HepG2 (cell line): ENCODE results near the gene ADGRG6. TPM values are rescaled to one million over a fixed set of nuclear protein-coding genes. Genes with fewer than 3 reads are reported as not detected.
A peak's percentile ranks its signal among the peaks of the same experiment; 100 is the strongest.

Source experiments
- ATF7 ChIP-seq, 2 experiments: fragments of 450-650 bp in 1 of 2; sonication (generic) in 1 of 2; formaldehyde crosslinking in 1 of 2; IDR thresholded peaks; 2 replicates each; pipeline versions ENCODE4 v1.4.0 to v1.6.1; 2016 to 2020; ENCODE audit warnings: antibody characterized with exemption in 1 of 2, mild to moderate bottlenecking in 1 of 2, missing genetic modification reagents in 1 of 2
- EEA1 ChIP-seq: sonication (generic); formaldehyde crosslinking; IDR thresholded peaks from 2 replicates; pipeline ENCODE4 v1.5.1; 2020; ENCODE audit warnings: mild to moderate bottlenecking, missing genetic modification reagents, borderline replicate concordance
- FOXA1 ChIP-seq, 2 experiments: fragments of 450-650 bp in 1 of 2; sonication (generic) in 1 of 2; formaldehyde crosslinking in 1 of 2; IDR thresholded peaks; 2 replicates each; pipeline versions ENCODE4 v1.4.0 to v1.6.1; 2016 to 2020; ENCODE audit warnings: missing genetic modification reagents in 1 of 2
- HOXA3 ChIP-seq: sonication (generic); formaldehyde crosslinking; IDR thresholded peaks from 2 replicates; pipeline ENCODE4 v1.5.0; 2020; ENCODE audit warnings: missing genetic modification reagents
- HOXD1 ChIP-seq: sonication (generic); formaldehyde crosslinking; IDR thresholded peaks from 2 replicates; pipeline ENCODE4 v1.5.0; 2020; ENCODE audit warnings: missing genetic modification reagents
- NAIF1 ChIP-seq: sonication (generic); formaldehyde crosslinking; IDR thresholded peaks from 2 replicates; pipeline ENCODE4 v1.5.0; 2020; ENCODE audit warnings: mild to moderate bottlenecking, missing genetic modification reagents, borderline replicate concordance
- NFAT5 ChIP-seq: sonication (generic); formaldehyde crosslinking; IDR thresholded peaks from 2 replicates; pipeline ENCODE4 v1.4.0; 2020; ENCODE audit warnings: missing genetic modification reagents
- NFKBIZ ChIP-seq: IDR thresholded peaks from 2 replicates; pipeline ENCODE4 v1.6.1; 2018; ENCODE audit warnings: missing genetic modification reagents, missing compliant biosample characterization
- PHF5A ChIP-seq: IDR thresholded peaks from one replicate; pipeline ENCODE4 v1.6.1; 2018; ENCODE audit warnings: low read depth, missing genetic modification reagents; ENCODE audit not compliant: unreplicated experiment
- POGZ ChIP-seq: sonication (generic); formaldehyde crosslinking; IDR thresholded peaks from 2 replicates; pipeline ENCODE4 v1.4.0; 2020; ENCODE audit warnings: mild to moderate bottlenecking, missing genetic modification reagents
- RCOR2 ChIP-seq: IDR thresholded peaks from 2 replicates; pipeline ENCODE4 v1.6.1; 2016; ENCODE audit warnings: missing biosample characterization, missing genetic modification reagents
- RXRB ChIP-seq: IDR thresholded peaks from 2 replicates; pipeline ENCODE4 v1.6.1; 2016; ENCODE audit warnings: borderline replicate concordance, missing genetic modification reagents, missing compliant biosample characterization
- TEAD3 ChIP-seq: optimal IDR thresholded peaks from 2 replicates; pipeline ENCODE3; 2016; ENCODE audit warnings: borderline replicate concordance
- ZBTB7B ChIP-seq: sonication (generic); formaldehyde crosslinking; IDR thresholded peaks from 2 replicates; pipeline ENCODE4 v1.4.0; 2020; ENCODE audit warnings: missing genetic modification reagents
- ZNF24 ChIP-seq: fragments of 450-650 bp; IDR thresholded peaks from 2 replicates; pipeline ENCODE4 v1.6.1; 2017; ENCODE audit warnings: antibody characterized with exemption, mild to moderate bottlenecking
- ZNF280D ChIP-seq: sonication (generic); formaldehyde crosslinking; IDR thresholded peaks from 2 replicates; pipeline ENCODE4 v1.5.1; 2020; ENCODE audit warnings: mild to moderate bottlenecking, missing genetic modification reagents
- ZNF362 ChIP-seq: sonication (generic); formaldehyde crosslinking; IDR thresholded peaks from 2 replicates; pipeline ENCODE4 v1.4.0; 2020; ENCODE audit warnings: missing genetic modification reagents, mild to moderate bottlenecking, borderline replicate concordance
- ZNF761 ChIP-seq: sonication (generic); formaldehyde crosslinking; conservative IDR thresholded peaks from 2 replicates; pipeline ENCODE4 v1.4.0; 2020; ENCODE audit warnings: mild to moderate bottlenecking, missing genetic modification reagents
- ZNF766 ChIP-seq: sonication (generic); formaldehyde crosslinking; IDR thresholded peaks from 2 replicates; pipeline ENCODE4 v1.5.0; 2020; ENCODE audit warnings: missing genetic modification reagents, borderline replicate concordance
- polyA plus RNA-seq, 8 experiments: library from polyadenylated mRNA; depleted of rRNA in 3 of 8; stranded (reverse) in 7 of 8; unstranded in 1 of 8; fragments of >200 nt; fragmentation: Illumina TruSeq in 4 of 8; extraction: Trizol in 4 of 8; gene quantifications; 2 replicates each; pipeline versions ENCODE4 v1.2.1 to v1.2.3, GENCODE V29; 2011 to 2016; ENCODE audit warnings: low read depth in 4 of 8, missing spikeins in 1 of 8, mixed read lengths in 1 of 8; ENCODE audit not compliant: insufficient read depth in 1 of 8
- total RNA-seq, 5 experiments: library from RNA; depleted of rRNA; stranded (reverse); fragments of >200 nt; fragmentation: Illumina TruSeq; extraction: Trizol; gene quantifications; 2 replicates each; pipeline ENCODE4 v1.2.3, GENCODE V29; 2016; ENCODE audit warnings: low read depth in 1 of 5

The ADGRG6 gene
- total and polyA plus RNA-seq, 2 of the 13 experiments (the other 11 are each of a cell fraction or from before 2014, with no cell fraction given): 129 to 249 TPM

- no peak for TF ChIP-seq EEA1
- no peak for TF ChIP-seq ZNF766 (CRISPR knock-in tag)
- peak; percentile 42 for TF ChIP-seq PHF5A (CRISPR knock-in tag)
- TF ChIP-seq NAIF1 (CRISPR knock-in tag): peak; percentile 31; the same call in 1 of the 2 replicates
- peak; percentile 92 for TF ChIP-seq RCOR2 (CRISPR knock-in tag)
- 0 out of 2 replicates have a peak, but pooled peaks have one; percentile 42 for TF ChIP-seq ZNF24
- peak; percentile 94 for TF ChIP-seq TEAD3
- no peak for TF ChIP-seq HOXA3 (CRISPR knock-in tag)
- TF ChIP-seq ZNF362 (CRISPR knock-in tag): peak; percentile 84; the same call in 1 of the 2 replicates
- peak; percentile 57 for TF ChIP-seq POGZ (CRISPR knock-in tag)
- TF ChIP-seq HOXD1 (CRISPR knock-in tag): no peak; the same call in 1 of the 2 replicates
- peak; percentile 92 for TF ChIP-seq RXRB (CRISPR knock-in tag)
- peak; percentile 99 for TF ChIP-seq FOXA1 (IDR thresholded peaks at IDR 0.05)
- peak; percentile 98 for TF ChIP-seq FOXA1 (CRISPR knock-in tag; IDR thresholded peaks at IDR 0.05)
- peak; percentile 76; the same call in 1 of the 2 replicates for TF ChIP-seq ZNF280D (CRISPR knock-in tag)
- no peak for TF ChIP-seq ATF7 (IDR thresholded peaks at IDR 0.05)
- no peak for TF ChIP-seq ATF7 (CRISPR knock-in tag; IDR thresholded peaks at IDR 0.05)
- peak; percentile 56; the same call in 1 of the 2 replicates for TF ChIP-seq ZBTB7B (CRISPR knock-in tag)
- TF ChIP-seq ZNF761 (CRISPR knock-in tag): 0 out of 2 replicates have a peak, but pooled peaks have one; percentile 61
- no peak for TF ChIP-seq NFAT5
- 0 out of 2 replicates have a peak, but pooled peaks have one; percentile 32 for TF ChIP-seq NFKBIZ (CRISPR knock-in tag)
Measured at GRCh38 chr6:142307963-142308748, 6.3 kb downstream of the ADGRG6 start (continued).
